GM21526 (cell line): ENCODE data around the gene NMRK2.
A peak's percentile ranks its signal among the peaks of the same experiment; 100 is the strongest.
"Not testable (repeated sequence)": the region's sequence is repeated elsewhere in the genome, so short reads cannot be mapped to it uniquely, and the experiment has no call there.

ENCODE experiments used
- ATAC-seq: cut with Tn5 transposase; IDR thresholded peaks from one replicate; pipeline ENCODE4 v1.9.1; 2021; ENCODE audit warnings: moderate library complexity; ENCODE audit not compliant: unreplicated experiment, low FRiP score

Gene NMRK2

DNA sequence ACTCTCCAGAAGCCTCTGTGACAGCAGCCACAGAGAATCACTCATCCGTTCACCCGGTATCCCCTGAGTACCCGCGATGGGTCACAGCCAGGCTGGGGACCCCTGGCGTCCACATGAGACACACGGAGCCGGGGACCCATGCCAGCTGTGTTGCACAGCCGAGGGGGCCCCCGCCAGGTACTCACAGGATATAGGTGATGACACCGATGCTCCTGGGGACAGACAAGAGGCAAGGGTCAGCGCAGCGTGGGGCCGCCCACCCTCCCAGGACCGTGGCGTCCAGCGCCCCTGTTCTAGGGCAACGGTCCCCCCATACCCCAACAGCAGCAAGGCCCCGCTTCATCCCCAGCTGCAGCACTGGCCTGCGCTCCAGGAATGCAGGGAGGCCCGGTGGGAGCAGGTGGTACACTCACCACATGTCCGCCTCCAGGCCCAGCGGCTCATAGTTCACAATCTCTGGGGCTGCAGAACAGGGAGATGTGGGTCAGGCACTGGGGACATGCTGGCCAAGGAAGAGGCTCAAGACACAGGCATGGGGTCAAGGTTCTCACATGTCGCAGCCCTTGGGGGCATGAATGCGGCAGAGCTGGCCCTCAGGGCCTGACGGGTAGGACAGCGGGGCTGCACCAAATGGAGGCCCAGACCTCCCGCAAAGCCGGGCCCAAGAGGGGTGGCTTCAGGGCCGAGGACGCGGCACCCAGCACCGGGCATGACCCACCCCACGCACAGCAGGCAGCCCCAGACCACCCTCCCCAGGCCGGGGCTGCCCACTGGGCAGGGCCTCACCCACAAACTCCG, 30.8 kb downstream of the NMRK2 start:
- ATAC-seq = no peak

DNA sequence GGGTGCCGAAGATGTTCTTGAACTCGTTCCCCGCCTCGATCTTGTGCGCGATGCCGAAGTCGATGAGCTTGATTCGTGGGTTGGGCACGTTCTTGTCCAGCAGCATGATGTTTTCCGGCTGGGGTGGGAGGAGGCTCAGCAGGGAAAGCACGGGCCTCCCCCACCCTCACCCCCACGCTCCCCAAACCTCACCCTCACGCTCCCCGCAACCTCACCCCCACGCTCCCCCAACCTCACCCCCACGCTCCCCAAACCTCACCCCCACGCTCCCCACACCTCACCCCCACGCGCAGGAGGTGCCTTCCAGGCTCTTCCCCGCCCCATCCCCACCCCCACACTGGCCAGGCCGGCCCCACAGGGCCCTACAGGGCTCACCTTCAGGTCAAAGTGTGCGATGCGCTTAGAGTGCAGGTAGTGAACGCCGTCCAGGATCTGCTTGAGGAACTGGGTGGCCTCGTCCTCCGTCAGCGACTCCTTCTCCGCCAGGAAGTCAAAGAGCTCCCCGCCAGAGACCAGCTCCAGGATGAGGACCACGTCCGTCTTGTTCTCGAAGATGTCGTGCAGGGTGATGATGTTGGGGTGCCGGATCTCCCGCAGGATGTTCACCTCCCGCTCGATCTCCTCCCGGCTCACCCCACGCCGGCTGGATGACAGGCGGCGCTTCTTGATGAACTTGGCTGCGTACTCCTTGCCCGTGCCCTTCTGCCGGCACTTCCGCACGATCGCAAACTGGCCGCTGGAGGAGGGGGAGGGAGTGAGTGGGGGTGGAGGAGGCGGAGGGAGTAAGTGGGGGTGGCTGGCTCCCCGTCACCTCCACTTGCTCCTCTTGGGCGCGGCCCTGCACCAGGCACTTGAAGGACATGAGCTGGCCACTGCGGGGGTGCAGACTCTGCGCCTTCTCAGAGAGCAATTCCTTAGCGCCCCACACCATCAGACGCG, 31.7 kb downstream of the NMRK2 start:
- ATAC-seq = no peak

DNA sequence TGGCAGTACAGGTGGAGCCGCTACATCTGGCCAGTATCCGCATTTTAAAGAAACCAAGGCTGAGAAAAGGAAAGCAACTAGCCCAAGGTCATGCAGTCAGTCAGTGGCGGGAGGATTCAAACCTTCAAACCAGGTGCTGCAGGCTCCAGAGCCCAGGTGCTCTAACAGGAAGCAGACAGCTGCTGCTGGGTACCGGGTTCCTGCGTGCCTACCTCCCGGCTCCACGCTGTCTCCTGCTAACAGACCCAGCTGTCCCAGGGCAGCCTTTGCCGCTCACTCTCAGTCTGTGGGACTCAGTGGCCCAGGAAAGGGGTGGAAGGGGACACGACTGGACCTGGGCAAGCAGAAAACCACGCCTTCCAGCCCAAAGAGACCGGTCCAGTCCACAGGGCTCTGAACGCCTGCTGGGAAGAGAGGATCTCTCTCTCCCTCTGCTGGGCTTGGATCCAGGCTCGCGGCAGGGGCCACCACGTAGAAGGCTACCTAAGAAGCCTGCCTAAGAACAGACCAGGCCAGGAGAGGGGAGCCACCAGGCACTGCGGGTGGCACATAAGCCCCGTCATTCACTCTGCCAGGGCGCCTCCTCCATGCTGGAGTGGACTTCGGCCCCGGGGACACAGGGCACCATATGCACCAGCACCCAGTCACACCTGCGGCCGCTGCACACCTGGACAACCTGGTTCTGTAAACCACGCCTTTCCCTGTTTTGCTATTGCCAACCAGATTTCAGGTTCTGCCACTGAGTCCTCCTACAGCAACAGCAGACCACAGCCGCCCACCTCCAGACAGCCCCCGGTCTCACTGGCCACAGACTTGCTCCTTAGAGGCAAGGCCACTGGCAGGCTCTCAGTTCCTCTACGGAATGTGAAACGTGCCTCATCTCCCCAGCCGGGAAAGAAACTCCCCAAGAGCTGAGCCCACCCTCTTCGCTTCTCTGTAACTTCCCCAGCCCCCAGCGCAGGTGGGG, 33.5 kb downstream of the NMRK2 start:
- no peak for ATAC-seq

DNA sequence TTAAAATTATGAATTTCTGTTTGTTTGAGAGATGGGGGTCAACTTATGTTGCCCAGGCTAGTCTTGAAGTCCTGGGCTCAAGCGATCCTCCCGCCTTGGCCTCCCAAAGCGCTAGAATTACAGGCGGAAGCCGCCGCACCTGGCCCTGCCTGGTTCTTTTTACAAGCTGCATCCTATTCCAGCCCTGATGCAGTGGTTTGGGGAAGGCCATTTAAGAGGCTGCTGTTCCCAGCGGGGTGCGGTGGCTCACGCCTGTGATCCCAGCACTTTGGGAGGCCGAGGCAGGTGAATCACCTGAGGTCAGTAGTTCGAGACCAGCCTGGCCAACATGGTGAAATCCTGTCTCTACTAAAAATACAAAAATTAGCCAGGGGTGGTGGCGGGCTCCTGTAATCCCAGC, 35.1 kb downstream of the NMRK2 start:
- ATAC-seq = not testable (repeated sequence)

DNA sequence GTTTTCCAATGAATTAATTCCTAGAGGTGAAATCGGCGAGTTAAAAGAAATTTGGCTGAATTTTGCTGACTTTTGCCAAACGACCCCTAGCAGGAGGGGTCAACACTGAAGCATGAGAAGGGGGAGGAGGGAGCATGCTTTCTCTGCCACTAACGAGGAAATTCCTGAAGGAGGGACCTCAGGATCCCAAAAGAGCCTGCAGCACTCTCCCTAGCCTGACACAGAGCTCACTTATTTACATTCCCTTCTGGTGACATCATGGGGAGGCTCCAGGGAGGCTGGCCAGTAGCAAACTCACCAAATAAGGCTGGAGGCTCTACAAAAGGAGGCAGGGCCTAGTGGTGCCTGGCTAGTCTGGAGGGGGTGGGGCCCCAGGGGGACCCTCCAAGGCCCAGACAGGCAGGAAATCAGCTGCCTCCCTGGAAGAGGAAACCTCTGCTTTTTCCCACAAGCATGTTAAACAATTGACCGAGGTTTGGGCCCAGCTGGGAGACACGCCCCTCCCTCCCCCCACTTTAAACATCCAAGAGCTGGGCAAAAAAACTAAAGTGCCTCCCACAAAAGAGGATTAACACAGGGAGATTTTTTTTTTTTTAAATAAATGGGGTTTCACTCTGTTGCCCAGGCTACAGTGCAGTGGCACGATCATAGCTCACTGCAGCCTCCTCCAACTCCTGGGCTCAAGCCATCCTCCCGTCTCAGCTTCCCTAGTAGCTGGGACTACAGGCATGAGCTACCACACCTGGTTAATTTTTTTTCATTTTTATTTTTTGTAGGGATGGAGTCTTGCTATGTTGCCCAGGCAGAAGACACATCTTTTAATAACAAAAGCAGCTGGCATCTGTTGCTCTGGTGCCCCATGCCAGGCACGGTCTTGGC, 35.9 kb downstream of the NMRK2 start:
- ATAC-seq = no peak

DNA sequence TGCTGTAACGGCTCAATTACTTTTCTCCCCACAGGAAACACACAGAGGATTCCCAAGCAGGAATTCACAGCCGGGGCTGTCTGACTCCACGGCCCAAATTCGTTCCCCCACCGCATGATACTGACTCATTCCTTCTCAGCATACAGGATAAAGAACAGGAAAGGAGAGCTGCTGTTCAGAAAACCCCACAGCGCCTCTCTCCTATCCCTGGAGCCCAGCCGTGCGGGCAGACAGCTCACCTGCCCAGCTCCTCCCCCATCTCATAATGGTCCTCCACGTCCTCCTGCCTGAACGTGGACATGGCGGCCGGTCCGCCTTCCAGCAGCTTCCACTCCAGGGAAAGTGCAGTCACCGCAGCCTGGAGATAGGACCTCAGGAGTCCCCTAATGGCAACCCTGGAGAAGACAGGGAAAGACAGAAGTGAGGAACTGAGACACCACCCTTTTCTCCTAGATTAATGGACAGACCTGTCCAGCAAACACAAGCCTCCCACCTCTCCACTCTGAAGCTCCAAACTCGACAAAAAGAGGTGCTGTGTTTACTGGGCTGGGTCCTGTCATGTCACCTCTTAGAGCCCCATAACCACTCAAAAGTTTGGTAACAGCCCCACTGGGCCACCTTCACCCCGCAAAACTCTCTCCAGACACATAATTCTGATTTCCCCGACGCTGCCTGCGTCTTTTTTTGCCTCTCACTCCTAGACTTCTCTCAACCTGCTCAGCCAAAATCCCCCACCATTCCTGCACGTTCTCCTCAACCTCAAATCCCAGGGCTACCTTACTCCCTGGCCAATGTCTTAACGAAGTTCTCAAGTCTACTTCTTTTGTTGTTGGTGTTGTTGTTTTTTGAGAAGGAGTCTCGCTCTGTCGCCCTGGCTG, 36.8 kb downstream of the NMRK2 start:
- no peak for ATAC-seq

DNA sequence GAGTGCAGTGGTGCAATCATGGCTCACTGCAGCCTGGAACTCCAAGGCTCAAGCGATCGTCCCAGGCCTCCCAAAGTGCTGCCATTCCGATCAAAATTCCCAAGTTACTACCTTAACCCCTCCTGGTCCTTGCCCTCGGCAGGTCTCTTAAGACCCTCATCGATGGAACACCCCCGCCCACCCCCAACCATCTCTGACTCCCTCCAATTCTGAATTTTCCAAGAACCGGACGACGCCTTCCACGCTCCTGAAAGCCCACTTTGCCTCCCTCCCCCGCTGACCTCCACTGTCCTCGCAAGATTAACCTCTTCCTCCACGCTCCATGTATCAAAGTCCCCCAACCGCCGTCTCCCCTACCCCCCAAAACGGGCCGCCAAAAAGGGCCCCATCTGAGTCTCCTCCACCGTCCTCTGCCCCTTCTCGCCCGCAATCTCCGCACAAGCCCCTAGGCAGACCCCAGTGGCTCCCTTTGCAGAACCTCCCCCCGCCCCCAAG, 37.5 kb downstream of the NMRK2 start:
- no peak for ATAC-seq

DNA sequence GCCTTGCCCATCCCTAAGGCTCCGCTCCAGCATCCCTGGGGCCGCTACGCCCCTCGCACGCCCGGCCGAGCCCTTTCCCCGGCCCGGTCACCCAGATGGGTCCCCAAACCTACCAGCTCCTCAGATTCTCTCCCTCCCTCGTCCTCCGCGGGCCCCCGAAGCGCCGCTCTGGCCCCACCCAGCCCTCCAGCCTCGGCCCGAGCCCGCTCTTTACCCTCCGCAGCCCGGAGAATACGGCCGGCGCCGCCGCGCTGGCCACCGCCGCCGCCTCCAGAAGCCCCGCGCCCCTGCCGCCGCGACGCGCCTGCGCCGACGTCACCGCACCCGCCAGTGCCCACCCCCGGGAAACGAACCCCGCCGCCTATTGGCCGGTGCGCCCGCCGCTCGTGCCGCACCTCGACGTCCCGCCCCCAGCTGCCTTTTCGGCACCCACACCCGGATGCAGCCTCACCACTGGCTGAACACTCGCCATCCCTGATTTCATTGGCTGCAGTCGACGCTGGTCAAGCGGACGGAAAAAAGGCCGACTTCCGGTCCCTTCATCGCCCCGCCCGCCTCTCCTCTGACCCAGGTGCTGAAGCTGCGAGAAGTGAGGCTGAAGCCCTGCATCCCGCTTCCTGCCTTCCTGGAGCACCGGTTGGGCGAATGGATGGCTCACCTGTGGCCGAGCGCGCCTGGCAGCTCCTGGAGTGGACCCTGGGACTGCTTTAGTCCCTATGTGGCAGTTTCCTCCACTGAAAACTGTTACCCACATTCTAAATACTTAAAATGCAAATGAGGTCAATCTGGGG, 38.1 kb downstream of the NMRK2 start, which contains the start of gene DAPK3:
Gene DAPK3 (minus strand): TSS at position 292 of the 791 bp plus-strand sequence. CDS start 1,364 bp downstream, outside the sequence.
- peak; percentile 78 for ATAC-seq

DNA sequence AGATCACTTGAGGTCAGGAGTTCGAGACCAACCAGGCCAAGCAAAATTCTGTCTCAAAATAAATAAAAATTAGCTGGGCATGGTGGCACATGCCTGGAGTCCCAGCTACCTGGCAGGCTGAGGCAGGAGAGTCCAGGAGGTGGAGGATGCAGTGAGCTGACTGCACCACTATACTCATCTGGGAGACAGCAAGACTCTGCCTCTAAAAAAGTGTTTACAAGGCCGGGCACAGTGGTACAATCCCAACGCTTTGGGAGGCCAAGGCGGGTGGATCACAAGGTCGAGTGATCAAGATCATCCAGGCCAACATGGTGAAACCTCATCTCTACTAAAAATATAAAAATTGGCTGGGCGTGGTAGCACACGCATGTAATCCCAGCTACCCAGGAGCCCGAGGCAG, 42.3 kb downstream of the NMRK2 start:
- ATAC-seq = no peak

DNA sequence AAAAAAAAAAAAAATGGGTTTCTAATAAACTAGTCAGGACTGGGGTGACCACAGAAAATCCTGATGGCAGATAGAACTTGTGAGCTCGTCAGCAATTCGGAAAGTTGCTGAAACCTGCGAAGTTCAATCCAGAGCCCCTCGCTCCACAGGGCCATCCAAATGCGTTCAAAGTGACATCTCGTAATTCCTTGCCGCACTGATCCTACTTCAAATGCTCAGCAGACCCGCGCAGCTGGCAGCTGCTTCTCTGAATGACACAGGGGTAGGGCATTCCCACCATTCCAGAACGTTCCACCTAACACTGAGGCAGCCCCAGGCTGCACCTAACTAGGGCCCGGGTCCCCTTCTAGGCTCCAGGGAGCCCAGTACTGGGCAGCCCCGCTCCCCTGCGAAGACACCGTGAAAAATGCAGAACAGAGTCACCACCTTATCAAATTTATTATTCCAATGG, 42.8 kb downstream of the NMRK2 start:
- ATAC-seq = no peak

DNA sequence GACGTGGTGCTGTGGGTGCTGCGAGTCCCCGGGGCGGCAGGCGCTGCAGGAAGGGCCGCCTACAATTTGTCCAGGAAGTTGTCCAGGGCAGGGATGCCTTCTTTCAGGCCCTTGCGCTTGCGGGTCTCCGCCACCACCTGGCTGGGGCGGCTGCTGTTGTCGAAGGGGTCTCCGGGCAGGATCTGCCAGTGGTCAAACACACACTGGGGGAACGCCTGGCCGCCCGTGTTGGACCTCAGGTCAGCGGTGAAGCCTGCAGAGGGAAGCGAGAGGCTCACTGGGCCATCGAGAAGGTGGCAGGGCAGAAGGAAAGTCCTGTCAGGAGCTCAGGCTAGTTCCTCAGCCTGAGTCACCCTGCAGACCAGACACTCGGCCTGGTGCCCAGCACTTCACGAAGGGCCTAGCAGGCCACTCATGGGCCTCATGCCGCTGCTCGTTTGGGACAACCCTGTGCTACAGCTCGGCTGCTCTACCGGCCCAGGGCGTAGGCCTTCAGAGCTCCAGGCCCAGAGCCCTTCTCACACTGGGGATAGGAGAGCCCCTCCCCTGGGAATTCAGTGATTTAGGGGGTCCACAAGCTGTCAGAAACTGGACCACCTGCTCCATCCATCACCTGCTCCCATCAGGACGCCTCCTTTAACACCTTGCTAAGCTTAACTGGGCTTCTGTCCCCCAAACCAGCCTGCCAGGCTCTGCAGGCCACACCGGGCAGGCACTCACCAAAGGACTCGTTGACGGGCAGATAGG, 43.8 kb downstream of the NMRK2 start:
- ATAC-seq = no peak

DNA sequence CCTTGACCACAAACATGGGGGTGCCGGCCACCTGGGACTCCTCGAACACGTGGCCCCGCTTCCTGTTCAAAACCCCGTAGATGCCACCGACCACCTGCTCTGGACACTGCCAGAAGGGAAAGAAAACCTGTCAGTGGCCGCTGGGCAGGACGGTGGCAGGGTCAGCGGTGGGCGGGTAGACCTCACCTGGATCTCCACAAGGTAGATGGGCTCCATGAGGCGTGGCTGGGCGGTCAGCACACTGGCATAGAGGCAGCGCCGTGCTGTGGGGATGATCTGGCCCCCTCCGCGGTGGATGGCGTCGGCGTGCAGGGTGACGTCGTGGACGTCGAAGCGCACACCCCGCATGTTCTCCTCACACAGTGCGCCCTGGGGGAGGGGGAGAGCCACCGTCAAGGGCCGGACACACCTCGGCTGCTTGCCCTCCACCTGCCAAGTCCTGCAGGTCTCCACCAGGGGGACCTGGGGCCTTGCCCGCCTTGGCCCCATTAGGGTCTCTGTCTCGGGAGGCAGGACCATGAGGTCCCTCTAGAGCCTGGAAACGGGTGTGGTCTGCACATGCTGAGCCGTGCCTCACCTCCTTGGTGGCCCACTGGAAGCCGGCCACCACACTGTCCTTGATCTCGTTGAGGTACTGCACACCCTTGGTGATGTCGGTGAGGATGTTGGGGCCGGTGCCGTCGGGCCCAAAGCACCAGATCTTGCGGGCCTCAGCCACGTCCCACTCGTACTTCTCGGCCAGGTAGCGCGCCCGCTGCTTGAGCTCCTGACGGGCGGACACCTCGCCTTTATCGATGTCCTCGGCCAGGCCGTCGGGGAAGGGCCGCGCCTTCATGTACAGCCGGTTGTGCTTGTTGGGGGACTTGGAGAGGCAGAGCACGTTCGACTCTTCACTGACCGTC, 44.6 kb downstream of the NMRK2 start:
- no peak for ATAC-seq

DNA sequence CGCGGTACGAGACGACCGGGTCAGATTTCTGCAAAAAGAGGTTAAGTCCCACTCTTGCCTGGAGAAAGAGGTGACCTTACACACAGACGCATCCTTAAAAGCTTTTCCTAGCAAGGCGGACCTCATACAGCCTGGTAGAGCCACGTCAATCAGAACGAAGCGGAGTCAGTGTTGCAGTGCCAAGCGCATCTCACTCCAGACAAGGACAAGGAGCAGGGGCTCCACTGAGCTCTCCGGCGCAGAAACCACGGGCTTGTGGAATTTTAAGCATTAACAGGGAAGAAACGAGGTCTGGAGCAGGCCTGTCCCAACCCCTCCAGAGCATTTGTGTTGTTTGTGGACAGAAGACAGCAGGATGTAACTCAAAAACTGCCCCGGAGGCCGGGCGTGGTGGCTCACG, 45.3 kb downstream of the NMRK2 start:
- no peak for ATAC-seq

DNA sequence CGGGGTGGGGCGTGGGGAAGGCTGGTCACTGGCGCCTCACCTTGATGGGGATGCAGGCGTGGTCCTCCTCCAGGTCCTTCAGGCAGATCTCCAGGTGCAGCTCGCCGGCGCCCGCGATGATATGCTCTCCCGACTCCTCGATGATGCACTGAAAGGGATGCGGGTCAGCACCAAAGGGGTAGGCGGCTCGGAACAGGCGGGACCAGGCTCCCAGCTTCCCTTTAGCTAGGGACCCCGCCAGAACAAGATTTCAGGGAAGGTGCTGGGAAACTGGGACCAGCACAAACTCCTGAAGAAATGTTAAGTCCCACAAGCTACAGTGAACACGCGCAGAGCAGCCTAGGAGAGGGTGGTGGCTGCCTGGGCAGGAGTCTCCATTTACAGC, 46.4 kb downstream of the NMRK2 start:
- ATAC-seq = no peak

DNA sequence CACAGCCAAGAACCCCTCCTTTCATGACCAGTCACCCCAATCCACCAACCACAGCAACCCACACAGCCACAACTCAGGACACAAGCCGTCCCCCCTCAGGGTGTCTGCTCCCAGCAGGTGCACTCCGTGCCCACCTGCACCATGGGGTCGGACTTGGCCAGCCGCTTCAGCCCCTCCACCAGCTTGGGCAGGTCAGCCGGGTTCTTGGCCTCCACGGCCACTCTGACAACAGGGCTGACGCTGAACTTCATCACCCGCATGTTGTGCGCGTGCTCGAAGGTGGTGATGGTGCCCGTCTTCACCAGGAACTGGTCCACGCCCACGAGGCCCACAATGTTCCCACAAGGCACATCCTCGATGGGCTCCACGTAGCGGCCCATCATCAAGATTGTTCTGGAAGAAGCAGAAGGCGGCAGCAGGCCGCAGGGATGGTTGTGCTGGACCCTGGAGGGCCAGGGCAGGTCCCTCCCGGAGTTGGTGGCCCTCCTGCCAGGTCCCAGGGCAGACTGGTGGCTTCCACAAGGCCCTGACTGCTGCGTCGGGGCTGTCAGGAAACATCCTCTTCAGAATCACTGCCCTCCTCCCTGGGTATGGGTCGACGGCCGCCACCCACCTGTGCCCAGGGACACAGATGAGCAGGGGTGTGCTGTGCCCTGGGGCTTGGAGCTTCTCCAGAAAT, 46.9 kb downstream of the NMRK2 start:
- no peak for ATAC-seq
